NCI-H2171 (cell line): ENCODE data around the gene FZD10.

ENCODE experiments used
- DNase-seq: peaks from one replicate; lab custom pipeline; 2025; lab: John Stamatoyannopoulos, UW

Gene FZD10

DNA sequence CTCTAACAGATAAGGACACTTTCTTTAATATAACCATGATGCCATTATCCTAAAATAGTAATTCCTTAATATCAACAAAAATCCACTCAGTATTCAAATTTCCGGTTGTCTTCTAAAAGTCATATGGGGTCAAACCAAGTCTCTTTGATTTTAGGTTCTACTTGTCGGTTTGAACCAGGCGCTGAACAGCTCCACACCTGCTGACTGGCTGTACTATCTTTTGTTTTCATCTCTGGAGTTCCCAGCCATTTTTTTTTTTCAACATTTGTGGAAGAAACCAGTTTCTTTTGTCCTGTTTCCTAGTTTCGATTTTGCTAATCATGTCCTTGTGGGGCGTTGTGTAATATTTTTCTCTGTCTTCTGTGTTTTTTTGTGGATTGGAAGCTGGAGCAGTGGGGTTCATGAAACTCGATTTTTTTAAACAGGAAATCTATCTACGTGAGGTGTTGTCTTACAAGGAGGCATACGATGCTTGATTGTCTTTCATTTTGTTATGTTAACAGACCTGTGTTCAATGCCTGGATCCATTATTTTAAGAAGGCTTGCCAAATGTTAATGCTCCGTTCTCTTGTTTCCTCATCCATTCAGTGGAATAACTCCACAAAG is 50.2 kb downstream of the FZD10 start:
- DNase-seq: no peak

GRCh38 chr12:130213249-130213648 is 51.0 kb downstream of the FZD10 start:
- DNase-seq: no peak

DNA sequence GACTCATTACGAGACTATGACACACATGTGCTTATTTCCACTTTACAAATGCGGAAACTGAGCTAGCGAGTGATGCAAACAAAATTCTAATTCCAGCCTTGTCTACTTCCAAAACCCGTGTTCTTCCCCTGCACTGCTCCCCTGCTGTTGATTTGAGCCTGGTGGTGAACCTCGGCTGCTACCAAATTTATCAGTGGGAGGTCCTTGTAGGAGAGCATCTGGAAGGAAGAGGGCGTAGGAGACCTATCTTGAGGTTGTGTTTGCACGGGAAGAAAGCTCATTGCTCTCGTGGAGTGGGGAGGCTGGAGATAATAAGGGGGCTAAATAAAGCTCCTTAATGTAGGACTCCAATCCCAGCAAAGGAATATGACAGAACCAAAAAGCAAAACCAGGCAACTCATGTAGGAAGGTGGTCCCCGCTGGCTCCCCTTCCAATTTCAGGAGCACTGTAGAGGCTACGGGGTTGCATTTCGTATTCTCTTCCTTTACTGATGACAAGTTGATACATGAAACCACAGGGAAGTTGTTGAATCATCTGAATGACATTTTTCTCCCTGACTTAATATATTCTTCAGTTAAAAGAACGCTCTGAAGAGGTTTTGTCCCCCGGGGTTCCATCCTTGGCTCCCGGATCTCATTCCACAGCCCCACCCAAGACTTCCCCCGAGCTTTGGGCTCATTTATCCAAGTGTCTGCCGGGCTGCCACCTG is 52.6 kb downstream of the FZD10 start:
- DNase-seq: no peak
